Activated T-helper 1 cell treated with Interleukin-2 at 50 U/mL for 16 hours (primary cell): ENCODE measurements around the gene TAX1BP1.
"Not testable (repeated sequence)": the region's sequence is repeated elsewhere in the genome, so short reads cannot be mapped to it uniquely, and the experiment has no call there.

ENCODE experiments used
- DNase-seq: peaks from one replicate; pipeline ENCODE4 v3.0.0-alpha.2; 2020; ENCODE audit warnings: low read depth

TAX1BP1 gene

GRCh38 chr7:27739301-27739908 is 557 bp upstream of the TAX1BP1 start:
- peak; percentile 1 for DNase-seq

DNA sequence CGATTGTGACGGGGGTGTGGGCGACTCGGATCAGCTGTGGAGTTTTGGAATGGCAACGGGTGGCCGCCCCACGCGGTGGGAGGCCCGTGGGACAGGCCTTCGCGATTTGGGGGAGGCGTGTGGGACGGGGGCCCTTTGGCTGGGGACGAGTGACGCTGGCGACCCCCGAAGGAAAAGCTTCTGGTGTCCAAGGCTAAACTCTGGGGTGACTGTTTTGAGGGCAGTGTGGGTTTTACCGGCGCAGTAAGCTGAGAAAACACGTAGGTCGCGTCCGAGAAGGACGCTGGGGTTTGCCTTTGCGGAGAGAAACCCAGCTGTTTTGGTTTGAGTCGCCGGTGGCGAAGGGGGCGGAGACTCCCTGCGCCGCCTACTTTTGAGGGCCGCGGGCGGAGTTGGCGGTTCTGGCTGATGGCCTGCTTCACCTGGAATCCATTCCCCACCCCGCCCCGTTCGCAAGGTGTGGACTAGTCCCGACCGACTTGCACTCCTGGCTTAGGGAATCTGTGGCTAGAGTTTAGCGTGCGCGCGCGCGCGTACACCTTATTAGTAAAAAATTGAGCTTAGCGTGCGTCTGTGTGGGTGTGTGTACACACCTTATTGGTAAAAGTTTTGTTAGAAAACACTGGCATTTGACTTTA is 606 bp downstream of the TAX1BP1 start:
- peak; percentile 77 for DNase-seq

DNA sequence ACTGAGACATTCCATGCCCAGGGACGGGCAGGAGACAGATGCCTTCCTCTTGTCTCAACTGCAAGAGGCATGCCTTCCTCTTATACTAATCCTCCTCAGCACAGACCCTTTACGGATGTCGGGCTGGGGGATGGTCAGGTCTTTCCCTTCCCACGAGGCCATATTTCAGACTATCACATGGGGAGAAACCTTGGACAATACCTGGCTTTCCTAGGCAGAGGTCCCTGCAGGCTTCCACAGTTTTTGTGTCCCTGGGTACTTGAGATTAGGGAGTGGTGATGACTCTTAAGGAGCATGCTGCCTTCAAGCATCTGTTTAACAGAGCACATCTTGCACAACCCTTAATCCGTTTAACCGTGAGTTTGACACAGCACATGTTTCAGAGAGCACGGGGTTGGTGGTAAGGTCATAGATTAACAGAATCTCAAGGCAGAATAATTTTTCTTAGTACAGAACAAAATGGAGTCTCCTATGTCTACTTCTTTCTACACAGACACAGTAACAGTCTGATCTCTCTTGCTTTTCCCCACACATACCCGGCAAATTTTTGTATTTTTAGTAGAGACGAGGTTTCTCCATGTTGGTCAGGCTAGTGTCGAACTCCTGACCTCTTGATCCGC is 2.2 kb downstream of the TAX1BP1 start:
- DNase-seq = not testable (repeated sequence)

- DNase-seq = no peak
Measured at GRCh38 chr7:27745064-27745583, 5.2 kb downstream of the TAX1BP1 start.

DNA sequence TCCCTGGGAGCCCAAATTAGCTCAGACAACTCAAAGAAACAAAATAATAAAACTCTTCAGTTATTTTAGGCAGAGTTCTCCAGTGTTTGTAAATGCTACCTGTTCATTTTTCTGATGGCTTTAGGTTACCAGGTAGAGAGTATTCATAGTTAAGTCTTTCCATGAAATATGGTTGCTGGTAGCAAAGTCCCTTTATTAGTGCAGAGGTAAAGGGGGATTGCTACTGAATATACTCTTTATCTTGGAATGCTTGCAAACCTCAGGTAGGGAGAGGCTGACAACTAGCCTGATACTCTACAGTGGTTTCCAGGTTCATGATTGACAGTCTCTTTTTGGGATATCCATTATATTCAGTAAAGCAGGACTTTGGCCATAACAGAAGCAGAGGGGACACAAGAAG is 6.5 kb downstream of the TAX1BP1 start:
- no peak for DNase-seq

- no peak for DNase-seq
Measured at GRCh38 chr7:27746978-27747377, 7.0 kb downstream of the TAX1BP1 start.

DNA sequence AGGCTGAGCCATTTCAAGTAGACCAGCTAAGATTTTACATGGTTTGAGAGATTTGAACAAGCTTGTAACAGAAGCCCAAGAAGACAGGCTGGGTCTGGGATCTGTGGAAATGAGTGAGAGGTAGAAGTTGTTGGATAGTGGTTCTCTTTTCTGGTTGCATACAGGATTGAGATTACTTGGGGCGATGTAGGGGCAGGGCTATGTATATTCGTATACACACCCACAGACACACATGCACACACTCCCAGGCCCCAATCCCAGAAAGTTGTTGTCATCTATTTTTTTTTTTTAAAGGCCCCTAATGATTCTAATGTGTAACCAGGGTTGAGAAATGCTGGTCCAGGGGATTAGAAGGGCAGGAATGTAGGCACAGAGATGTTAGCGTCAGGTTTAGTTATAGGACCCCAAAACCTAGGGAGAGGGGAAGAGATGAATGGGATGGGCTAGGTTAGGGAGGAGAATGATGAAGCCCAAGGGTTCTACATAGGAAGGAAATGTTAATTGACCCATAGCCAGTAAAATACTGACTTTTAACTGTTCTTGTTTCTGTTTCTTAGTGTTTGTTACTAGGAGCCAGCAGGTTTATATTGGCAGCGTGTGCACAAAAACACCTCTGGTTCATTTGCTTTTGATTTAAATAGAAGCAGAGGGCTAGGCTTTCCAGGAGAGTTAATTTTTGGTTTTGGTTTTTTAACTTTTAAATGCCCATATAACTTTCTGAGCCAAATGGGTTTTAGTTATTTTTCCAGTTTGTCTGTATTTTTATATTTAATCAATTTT is 7.8 kb downstream of the TAX1BP1 start:
- DNase-seq = no peak

GRCh38 chr7:27750316-27750715 is 10.4 kb downstream of the TAX1BP1 start:
- no peak for DNase-seq

DNA sequence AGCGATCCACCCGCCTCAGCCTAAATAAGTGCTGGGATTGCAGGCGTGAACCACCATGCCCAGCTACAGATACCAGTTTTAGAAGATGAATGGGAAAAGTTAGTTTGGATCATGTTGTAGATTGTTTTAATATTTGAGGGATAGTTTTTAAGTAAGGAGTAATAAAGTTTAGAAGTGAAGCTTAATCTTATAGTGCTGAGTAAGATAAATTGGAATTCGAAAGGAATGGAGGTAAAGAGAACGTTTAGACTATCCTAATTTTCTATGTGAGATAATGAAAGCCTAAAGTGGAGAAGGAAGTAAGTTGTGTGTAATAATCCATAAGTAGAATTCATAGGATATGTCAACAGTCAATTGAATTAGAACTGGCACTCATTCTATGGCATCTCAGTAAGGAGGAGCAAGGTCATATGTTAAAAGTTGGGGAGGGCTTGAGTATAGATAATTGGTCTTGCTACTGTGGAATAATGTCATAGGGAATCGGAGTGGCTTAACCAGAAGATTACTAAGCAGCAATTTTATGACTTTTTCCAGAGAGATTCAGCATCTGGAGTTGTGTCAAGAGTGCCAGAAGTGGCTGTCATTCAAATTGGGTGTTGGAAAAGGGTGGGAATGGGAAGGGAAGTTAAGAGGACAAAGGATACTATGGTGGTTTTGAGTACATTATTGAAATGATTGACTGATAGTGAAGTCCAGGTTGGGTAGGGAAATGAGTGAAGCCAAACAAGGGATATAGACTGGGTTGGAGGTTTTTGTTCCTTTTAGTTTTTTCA is 12.1 kb downstream of the TAX1BP1 start:
- DNase-seq = no peak

GRCh38 chr7:27753863-27754262 is 13.9 kb downstream of the TAX1BP1 start:
- no peak for DNase-seq

GRCh38 chr7:27756298-27756697 is 16.3 kb downstream of the TAX1BP1 start:
- DNase-seq = no peak

- DNase-seq = no peak
Measured at GRCh38 chr7:27759491-27759890, 19.5 kb downstream of the TAX1BP1 start.

GRCh38 chr7:27762062-27762461 is 22.1 kb downstream of the TAX1BP1 start:
- no peak for DNase-seq

DNA sequence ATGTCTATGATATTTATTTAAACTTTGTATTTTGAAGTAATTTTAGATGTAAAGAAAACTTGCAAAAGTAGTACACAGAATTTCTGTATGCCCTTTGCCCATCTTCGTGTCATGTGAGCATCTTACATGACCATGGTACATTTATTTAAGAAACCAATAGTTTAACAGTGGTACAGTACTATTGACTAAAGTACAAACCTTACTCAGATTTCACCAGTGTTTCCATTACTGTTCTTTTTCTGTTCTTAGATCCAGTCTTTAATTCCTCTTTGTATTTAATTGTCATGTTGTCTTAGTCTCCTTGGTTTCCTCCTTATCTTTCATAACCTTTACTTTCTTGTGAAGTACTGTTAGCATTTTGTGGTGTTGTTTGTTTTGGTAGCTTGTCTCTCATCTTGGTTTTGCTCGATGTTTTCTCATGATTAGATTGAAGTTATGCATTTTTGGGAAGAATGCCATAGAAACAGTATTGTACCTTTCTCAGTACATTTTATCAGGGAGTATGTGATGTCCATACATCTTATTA is 24.1 kb downstream of the TAX1BP1 start:
- no peak for DNase-seq

DNA sequence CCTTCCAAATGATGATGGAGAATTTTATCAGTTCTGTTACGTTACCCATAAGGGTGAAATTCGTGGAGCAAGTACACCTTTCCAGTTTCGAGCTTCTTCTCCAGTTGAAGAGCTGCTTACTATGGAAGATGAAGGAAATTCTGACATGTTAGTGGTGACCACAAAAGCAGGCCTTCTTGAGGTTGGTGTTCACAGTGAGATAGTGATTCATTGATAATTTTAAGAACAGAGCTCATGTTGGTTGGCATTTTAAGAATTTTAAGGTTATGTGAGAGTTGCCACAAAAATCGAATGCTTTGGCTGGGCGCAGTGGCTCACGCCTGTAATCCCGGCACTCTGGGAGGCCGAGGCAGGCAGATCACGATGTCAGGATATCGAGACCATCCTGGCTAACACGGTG is 25.9 kb downstream of the TAX1BP1 start:
- no peak for DNase-seq

DNA sequence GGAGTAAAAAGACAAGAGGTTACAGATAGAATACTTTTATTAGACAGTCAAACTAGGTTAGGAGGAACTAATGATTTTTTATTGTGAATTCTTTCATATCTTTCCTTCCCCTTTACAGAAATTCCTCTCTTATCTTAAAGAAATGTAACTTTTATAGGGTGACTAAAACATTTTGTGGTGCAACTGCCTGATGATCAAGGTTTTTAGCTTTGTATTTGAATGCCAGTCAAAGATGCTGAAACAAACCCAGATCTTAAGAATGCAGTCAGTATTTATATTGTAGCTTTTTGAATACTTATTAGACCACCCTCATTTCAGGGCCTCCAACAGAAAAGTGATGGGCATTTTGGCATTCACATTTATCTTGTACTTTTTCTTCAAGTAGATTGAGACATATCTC is 27.4 kb downstream of the TAX1BP1 start:
- no peak for DNase-seq

- DNase-seq = no peak
Measured at GRCh38 chr7:27771111-27771510, 31.1 kb downstream of the TAX1BP1 start.

GRCh38 chr7:27774717-27775328 is 34.9 kb downstream of the TAX1BP1 start:
- no peak for DNase-seq

GRCh38 chr7:27775782-27776181 is 35.8 kb downstream of the TAX1BP1 start:
- DNase-seq = no peak

DNA sequence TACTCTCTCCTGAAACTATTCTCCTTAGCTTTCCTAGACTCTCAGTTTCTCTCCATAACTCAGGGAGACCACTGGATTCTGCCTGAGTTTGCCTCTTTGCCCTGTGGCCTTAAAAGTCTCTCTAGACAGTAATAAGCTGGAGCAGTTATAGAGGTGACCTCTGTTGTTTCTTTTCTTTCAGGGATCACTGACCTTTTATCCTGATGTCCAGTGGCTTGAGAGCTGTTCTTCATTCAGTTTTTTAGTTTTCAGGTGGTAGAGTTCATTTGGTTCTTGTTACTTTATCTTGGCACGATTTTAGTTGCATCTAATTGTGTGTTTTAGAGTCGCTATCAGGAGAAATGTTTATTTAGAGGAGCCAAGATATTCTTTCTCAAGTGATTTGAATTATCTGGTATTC is 37.7 kb downstream of the TAX1BP1 start:
- no peak for DNase-seq

DNA sequence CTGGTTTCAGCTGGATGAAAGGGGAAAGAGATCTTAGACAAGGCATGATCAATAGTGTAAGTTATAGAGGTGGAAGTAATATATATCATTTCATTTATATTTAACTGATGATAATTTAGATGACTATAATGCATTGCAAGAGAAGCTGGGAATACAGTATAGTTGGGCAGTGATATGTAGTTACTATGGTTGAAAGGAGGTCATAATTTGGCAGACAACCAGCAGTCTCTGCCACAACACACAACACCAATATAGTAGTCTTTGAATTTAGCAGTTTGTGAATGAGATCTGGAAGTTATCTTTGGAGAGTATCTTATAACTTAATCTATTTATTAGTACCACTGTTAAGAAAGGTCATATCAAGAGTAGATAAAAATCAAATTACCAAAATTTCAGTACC is 39.9 kb downstream of the TAX1BP1 start:
- no peak for DNase-seq
